NCI-H2107 (cell line): ENCODE measurements around the gene HORMAD1.
A peak's percentile ranks its signal among the peaks of the same experiment; 100 is the strongest.
"Not testable (repeated sequence)": the region's sequence is repeated elsewhere in the genome, so short reads cannot be mapped to it uniquely, and the experiment has no call there.

Experiments
- DNase-seq: peaks from one replicate; lab custom pipeline; 2025; lab: John Stamatoyannopoulos, UW

Gene HORMAD1

GRCh38 chr1:150696995-150697927 is 23.4 kb downstream of the HORMAD1 start, which contains the start of gene GOLPH3L:
Gene GOLPH3L (minus strand): TSS chr1:150697154. CDS start chr1:150694838, 2,316 bp downstream.
- peak; percentile 97 for DNase-seq

- no peak for DNase-seq
Measured at GRCh38 chr1:150696590-150696989, 24.1 kb downstream of the HORMAD1 start.

- no peak for DNase-seq
Measured at GRCh38 chr1:150696162-150696561, 24.5 kb downstream of the HORMAD1 start.

- DNase-seq, result no peak
Measured at GRCh38 chr1:150695561-150695960, 25.1 kb downstream of the HORMAD1 start.

GRCh38 chr1:150692720-150693119 is 28.0 kb downstream of the HORMAD1 start:
- no peak for DNase-seq

- no peak for DNase-seq
Measured at GRCh38 chr1:150688763-150689162, 31.9 kb downstream of the HORMAD1 start.

- no peak for DNase-seq
Measured at GRCh38 chr1:150686275-150686674, 34.4 kb downstream of the HORMAD1 start.

GRCh38 chr1:150683914-150684313 is 36.8 kb downstream of the HORMAD1 start:
- no peak for DNase-seq

GRCh38 chr1:150678988-150679387 is 41.7 kb downstream of the HORMAD1 start:
- DNase-seq, result no peak

GRCh38 chr1:150674881-150675280 is 45.8 kb downstream of the HORMAD1 start:
- DNase-seq, result no peak

- no peak for DNase-seq
Measured at GRCh38 chr1:150663321-150663720, 57.4 kb downstream of the HORMAD1 start.

- no peak for DNase-seq
Measured at GRCh38 chr1:150662811-150663210, 57.9 kb downstream of the HORMAD1 start.

- no peak for DNase-seq
Measured at GRCh38 chr1:150661156-150661555, 59.5 kb downstream of the HORMAD1 start.

GRCh38 chr1:150660584-150660983 is 60.1 kb downstream of the HORMAD1 start:
- DNase-seq, result no peak

- DNase-seq, result not testable (repeated sequence)
Measured at GRCh38 chr1:150657064-150657463, 63.6 kb downstream of the HORMAD1 start.

- DNase-seq, result not testable (repeated sequence)
Measured at GRCh38 chr1:150654635-150655034, 66.1 kb downstream of the HORMAD1 start.

- peak; percentile 38 for DNase-seq
Measured at GRCh38 chr1:150650193-150650592, 70.5 kb downstream of the HORMAD1 start.

- no peak for DNase-seq
Measured at GRCh38 chr1:150649441-150650075, 71.1 kb downstream of the HORMAD1 start.
